ENCODE results near the gene MICU2. TPM values are rescaled to one million over a fixed set of nuclear protein-coding genes. Genes with fewer than 3 reads are reported as not detected.

MICU2 gene
- total RNA-seq, 1 donor from 2014 or later: 61.9 TPM

- no peak for TF ChIP-seq CTCF (IDR thresholded peaks at IDR 0.05)
- TF ChIP-seq POLR2A (IDR thresholded peaks at IDR 0.05): no peak
- no peak for TF ChIP-seq POLR2AphosphoS5 (IDR thresholded peaks at IDR 0.05; ENCODE audit: insufficient read depth in 1 of 2, low read depth in 1 of 2)
- Histone ChIP-seq H3K27me3 (no peaks in the 10 kb centered on the region), H3K4me3 (no peak overlapping the region), H3K27ac (no peak overlapping the region), H3K4me1 (peaks cover 10% of the 10 kb centered on the region), H3K36me3 (no peaks in the 10 kb centered on the region), H3K9me3 (no peaks in the 10 kb centered on the region)
- intact Hi-C loops (cut with DNase I): no loop called here
- DNase-seq (ENCODE audit: extremely low spot score in 2 of 2): no peak
Observed at GRCh38 chr13:21546372-21546771, 57.6 kb downstream of the MICU2 start.

GRCh38 chr13:21544515-21544914, 59.5 kb downstream of the MICU2 start:
- DNase-seq (ENCODE audit: extremely low spot score in 2 of 2): no peak
- H3K9me3 ChIP-seq: no peaks in the 10 kb centered on the region
- TF ChIP-seq CTCF (IDR thresholded peaks at IDR 0.05) (no peak), POLR2A (IDR thresholded peaks at IDR 0.05) (no peak), POLR2AphosphoS5 (IDR thresholded peaks at IDR 0.05; ENCODE audit: insufficient read depth in 1 of 2, low read depth in 1 of 2) (no peak)
- intact Hi-C loops (cut with DNase I): no loop called here
- H3K27me3 ChIP-seq: no peaks in the 10 kb centered on the region
- H3K27ac ChIP-seq: no peak overlapping the region
- no peaks in the 10 kb centered on the region for H3K36me3 ChIP-seq
- H3K4me1 ChIP-seq: peaks cover 10% of the 10 kb centered on the region
- no peak overlapping the region for H3K4me3 ChIP-seq

GRCh38 chr13:21542563-21542962, 61.4 kb downstream of the MICU2 start:
- no peak for DNase-seq (ENCODE audit: extremely low spot score in 2 of 2)
- Histone ChIP-seq H3K4me1 (peaks cover 10% of the 10 kb centered on the region), H3K36me3 (no peaks in the 10 kb centered on the region), H3K4me3 (no peak overlapping the region), H3K9me3 (no peaks in the 10 kb centered on the region), H3K27me3 (no peaks in the 10 kb centered on the region), H3K27ac (no peak overlapping the region)
- no peak for TF ChIP-seq POLR2AphosphoS5 (IDR thresholded peaks at IDR 0.05; ENCODE audit: insufficient read depth in 1 of 2, low read depth in 1 of 2)
- TF ChIP-seq CTCF (IDR thresholded peaks at IDR 0.05): no peak
- TF ChIP-seq POLR2A (IDR thresholded peaks at IDR 0.05): no peak
- intact Hi-C loops (cut with DNase I): no loop called here

GRCh38 chr13:21541980-21542379, 62.0 kb downstream of the MICU2 start:
- no peak for TF ChIP-seq POLR2AphosphoS5 (IDR thresholded peaks at IDR 0.05; ENCODE audit: insufficient read depth in 1 of 2, low read depth in 1 of 2)
- no peak for DNase-seq (ENCODE audit: extremely low spot score in 2 of 2)
- no peaks in the 10 kb centered on the region for H3K36me3 ChIP-seq

GRCh38 chr13:21541271-21541670, 62.7 kb downstream of the MICU2 start:
- H3K27ac ChIP-seq: no peak overlapping the region
- no peaks in the 10 kb centered on the region for H3K27me3 ChIP-seq
- H3K4me3 ChIP-seq: no peak overlapping the region
- peaks cover 10% of the 10 kb centered on the region for H3K4me1 ChIP-seq
- TF ChIP-seq POLR2AphosphoS5 (IDR thresholded peaks at IDR 0.05; ENCODE audit: insufficient read depth in 1 of 2, low read depth in 1 of 2) (no peak), CTCF (IDR thresholded peaks at IDR 0.05) (no peak), POLR2A (IDR thresholded peaks at IDR 0.05) (no peak)
- no peaks in the 10 kb centered on the region for H3K9me3 ChIP-seq
- intact Hi-C loops (cut with DNase I): no loop called here
- no peak for DNase-seq (ENCODE audit: extremely low spot score in 2 of 2)
- H3K36me3 ChIP-seq: no peaks in the 10 kb centered on the region

More at GRCh38 chr13:21541980-21542379, 62.0 kb downstream of the MICU2 start:
- Histone ChIP-seq H3K9me3 (no peaks in the 10 kb centered on the region), H3K4me3 (no peak overlapping the region), H3K27me3 (no peaks in the 10 kb centered on the region), H3K4me1 (peaks cover 10% of the 10 kb centered on the region), H3K27ac (no peak overlapping the region)
- intact Hi-C loops (cut with DNase I): no loop called here
